Endothelial cell of umbilical vein (primary cell): ENCODE results near the gene MLC1. TPM values are rescaled to one million over a fixed set of nuclear protein-coding genes. Genes with fewer than 3 reads are reported as not detected.

Experiments used
- BruUV-seq: library from RNA; stranded (reverse); fragments of 400-500 nt; replicated peaks from 2 replicates; lab custom pipeline; 2021; lab: Mats Ljungman, UMichigan
- CTCF ChIA-PET: fragments of 300-600, 350-600 bp; sonication (Branson Sonifier 250); formaldehyde crosslinking; loops from one replicate; lab custom pipeline; 2021; ENCODE audit warnings: antibody characterized with exemption, inconsistent platforms; lab: Charles Lee
- POLR2A ChIA-PET: fragments of 300-600, 350-600 bp; sonication (Branson Sonifier 250); formaldehyde crosslinking; loops from one replicate; lab custom pipeline; 2021; ENCODE audit warnings: antibody characterized with exemption, inconsistent platforms; lab: Charles Lee
- DNase-seq: peaks from one replicate; pipeline ENCODE4 v3.0.0-alpha.2; 2011; ENCODE audit warnings: low read depth, low spot score
- FAIRE-seq: peaks from 2 replicates; lab custom pipeline; 2011; peaks lifted over from hg19 to GRCh38; lab: Jason Lieb, UNC
- H2AFZ ChIP-seq: 2 replicates; pipeline ENCODE4 v1.6.0; 2012; ENCODE audit warnings: low read depth, low read length, control low read depth, inconsistent platforms
- H3K27ac ChIP-seq: 2 replicates; pipeline ENCODE4 v1.5.1; 2011; ENCODE audit warnings: low read depth, mild to moderate bottlenecking, control low read depth, low read length, moderate library complexity; ENCODE audit not compliant: insufficient read depth
- H3K27me3 ChIP-seq, 2 experiments: 2 replicates each; pipeline versions ENCODE4 v1.6.0 to v1.6.1; 2011; ENCODE audit warnings: low read length in 2 of 2, mixed read lengths in 1 of 2; ENCODE audit not compliant: control insufficient read depth in 2 of 2, insufficient read depth in 2 of 2
- H3K36me3 ChIP-seq, 2 experiments: 2 replicates in 1 of 2; 3 replicates in 1 of 2; pipeline ENCODE4 v1.5.1; 2011; ENCODE audit warnings: low read length in 2 of 2, mild to moderate bottlenecking in 1 of 2, moderate library complexity in 1 of 2; ENCODE audit not compliant: control insufficient read depth in 2 of 2, insufficient read depth in 2 of 2; ENCODE audit errors: extremely low read depth in 1 of 2
- H3K4me1 ChIP-seq: 3 replicates; pipeline ENCODE4 v1.5.1; 2011; ENCODE audit warnings: mild to moderate bottlenecking, low read length; ENCODE audit not compliant: control insufficient read depth, insufficient read depth; ENCODE audit errors: extremely low read depth
- H3K4me2 ChIP-seq: 2 replicates; pipeline ENCODE4 v1.6.1; 2011; ENCODE audit warnings: low read length, control low read depth, mixed read lengths; ENCODE audit not compliant: insufficient read depth
- H3K4me3 ChIP-seq, 3 experiments: fragments of 200-600 bp in 1 of 3; sonication (generic), shearing (Covaris generic) in 1 of 3; replicated peaks in 1 of 3; 2 replicates each; pipeline ENCODE4 v1.5.1; 2011 to 2016; ENCODE audit warnings: control low read depth in 3 of 3, low read length in 3 of 3, mild to moderate bottlenecking in 2 of 3, inconsistent platforms in 1 of 3, low read depth in 1 of 3, moderate library complexity in 1 of 3; ENCODE audit not compliant: insufficient read depth in 1 of 3
- H3K79me2 ChIP-seq: 2 replicates; pipeline ENCODE4 v1.6.0; 2012; ENCODE audit warnings: low read length, inconsistent platforms; ENCODE audit not compliant: control insufficient read depth, insufficient read depth
- H3K9ac ChIP-seq: replicated peaks from 2 replicates; pipeline ENCODE3; 2011; ENCODE audit warnings: low read length, control low read depth; ENCODE audit not compliant: insufficient read depth; ENCODE audit errors: extremely low read depth
- H3K9me1 ChIP-seq: replicated peaks from 3 replicates; pipeline ENCODE4 v1.6.0; 2011; ENCODE audit warnings: mild to moderate bottlenecking, low read length; ENCODE audit not compliant: control insufficient read depth, insufficient read depth; ENCODE audit errors: extremely low read depth
- H3K9me3 ChIP-seq: replicated peaks from 2 replicates; pipeline ENCODE4 v1.5.1; 2012; ENCODE audit warnings: low read length, inconsistent platforms; ENCODE audit not compliant: control insufficient read depth, insufficient read depth
- H4K20me1 ChIP-seq: replicated peaks from 2 replicates; pipeline ENCODE3; 2011; ENCODE audit warnings: mild to moderate bottlenecking, low read length; ENCODE audit not compliant: control insufficient read depth, insufficient read depth; ENCODE audit errors: extremely low read depth
- CTCF ChIP-seq, 2 donors: IDR thresholded peaks; 1 replicate in 1 of 2; 2 replicates in 1 of 2; pipeline ENCODE4 v1.5.1; 2011; ENCODE audit warnings: low read length in 2 of 2, mild to moderate bottlenecking in 2 of 2, moderate library complexity in 2 of 2, control low read depth in 1 of 2, inconsistent platforms in 1 of 2, low read depth in 1 of 2; ENCODE audit not compliant: insufficient read depth in 1 of 2; ENCODE audit errors: extremely low read depth in 1 of 2
- EZH2 ChIP-seq: IDR thresholded peaks from 2 replicates; pipeline ENCODE4 v1.6.1; 2012; ENCODE audit warnings: borderline replicate concordance, low read depth, mild to moderate bottlenecking, moderate library complexity, low read length, inconsistent platforms; ENCODE audit not compliant: severe bottlenecking
- FOS ChIP-seq: IDR thresholded peaks from 2 replicates; pipeline ENCODE4 v1.6.1; 2011; ENCODE audit warnings: mild to moderate bottlenecking, low read length, moderate library complexity, borderline replicate concordance; ENCODE audit not compliant: insufficient read depth
- GATA2 ChIP-seq: IDR thresholded peaks from 2 replicates; pipeline ENCODE4 v1.7.0; 2011; ENCODE audit warnings: low read depth, mild to moderate bottlenecking, moderate library complexity, mixed read lengths, low read length; ENCODE audit not compliant: insufficient read length, insufficient read depth
- JUN ChIP-seq: IDR thresholded peaks from 2 replicates; pipeline ENCODE4 v1.6.1; 2011; ENCODE audit warnings: borderline replicate concordance, low read depth; ENCODE audit not compliant: insufficient read length, insufficient read depth
- MAX ChIP-seq: IDR thresholded peaks from 2 replicates; pipeline ENCODE4 v1.6.1; 2011; ENCODE audit not compliant: insufficient read depth, insufficient read length
- MYC ChIP-seq: IDR thresholded peaks from one replicate; pipeline ENCODE4 v1.6.1; 2011; ENCODE audit warnings: mild to moderate bottlenecking, low read depth, low read length
- POLR2A ChIP-seq: IDR thresholded peaks from 2 replicates; pipeline ENCODE4 v1.6.1; 2012; ENCODE audit warnings: low read depth, mild to moderate bottlenecking, control low read depth, low read length
- POLR2AphosphoS5 ChIP-seq: IDR thresholded peaks from 2 replicates; pipeline ENCODE4 v1.6.1; 2012; ENCODE audit warnings: low read depth, mild to moderate bottlenecking, control low read depth, low read length, moderate library complexity; ENCODE audit not compliant: insufficient read depth
- dilution Hi-C: fragments of 300-500 bp; cut with MboI; formaldehyde crosslinking; loops from one replicate; pipeline ENCODE4 v1.15.0; 2019; ENCODE audit warnings: low sequenced_read_pairs; ENCODE audit not compliant: extremely low pct_ligation_motif_present
- intact Hi-C: fragments of 100-400 bp; cut with micrococcal nuclease; formaldehyde crosslinking; loops from one replicate; pipeline ENCODE4 v1.10.0; 2022
- polyA plus RNA-seq, 4 experiments: library from polyadenylated mRNA; depleted of rRNA in 3 of 4; stranded (reverse) in 3 of 4; unstranded in 1 of 4; fragments of >200 nt; gene quantifications; 2 replicates each; pipeline versions ENCODE4 v1.2.1 to v1.2.3, GENCODE V29; 2011 to 2012; ENCODE audit warnings: missing spikeins in 1 of 4
- total RNA-seq: library from RNA; stranded (reverse); gene quantifications from 2 replicates; pipeline ENCODE4 v1.2.3, GENCODE V29; 2021

The MLC1 gene
- total and polyA plus RNA-seq, 2 donors (not counting 3 experiments of a cell fraction or from before 2014, with no cell fraction given): not detected

- POLR2A ChIA-PET: no interaction called here
- dilution Hi-C loops: no loop called here
- no TSS peak for BruUV-seq
- FAIRE-seq: no peak
- Histone ChIP-seq H2AFZ (no peak overlapping the region), H3K4me2 (no peak overlapping the region), H3K4me1 (no peaks in the 10 kb centered on the region), H3K4me3 (no peak overlapping the region), H3K9me3 (no peaks in the 10 kb centered on the region), H3K79me2 (no peaks in the 10 kb centered on the region), H3K27ac (no peak overlapping the region), H3K27me3 (peaks cover 35 to 46% of the 10 kb centered on the region in 2 experiments), H3K36me3 (no peaks in the 10 kb centered on the region), H3K9me1 (no peaks in the 10 kb centered on the region), H3K9ac (no peak overlapping the region), H4K20me1 (no peaks in the 10 kb centered on the region)
- intact Hi-C loops: no loop called here
- CTCF ChIA-PET: interaction anchor here (1.6 kb wide), 1 partner anchor 15 kb away, joined by 5 read pairs; no protein-coding TSS in a partner anchor
- TF ChIP-seq POLR2AphosphoS5: no peak
- no peak for TF ChIP-seq JUN
- no peak for TF ChIP-seq EZH2
- no peak for TF ChIP-seq CTCF (IDR thresholded peaks at IDR 0.05; ENCODE audit: extremely low read depth in 1 of 2, insufficient read depth in 1 of 2, low read depth in 1 of 2, low read length in 2 of 2)
- no peak for TF ChIP-seq GATA2
- no peak for TF ChIP-seq POLR2A
- TF ChIP-seq MYC: no peak
- TF ChIP-seq FOS: no peak
- TF ChIP-seq MAX: no peak
- DNase-seq: no peak
These were observed 69.5 kb downstream of the MLC1 start for GRCh38 chr22:50015451-50016307.
